WERI-Rb-1 (cell line): Measurements from ENCODE around the gene RFTN1.

Experiments used
- DNase-seq: peaks from one replicate; pipeline ENCODE4 v3.0.0-alpha.2; 2020
- H3K27ac ChIP-seq: fragments of 250-450 bp; sonication (Bioruptor Pico); 2 replicates; pipeline ENCODE4 v1.5.1; 2020; ENCODE audit warnings: mild to moderate bottlenecking, moderate library complexity
- H3K27me3 ChIP-seq: fragments of 250-450 bp; sonication (Bioruptor Pico); 2 replicates; pipeline ENCODE4 v1.5.1; 2021; ENCODE audit warnings: mild to moderate bottlenecking, low read depth, moderate library complexity; ENCODE audit not compliant: insufficient read depth, severe bottlenecking
- H3K36me3 ChIP-seq: fragments of 250-450 bp; sonication (Bioruptor Pico); 2 replicates; pipeline ENCODE4 v1.5.1; 2020; ENCODE audit warnings: mild to moderate bottlenecking, moderate library complexity
- H3K4me3 ChIP-seq: 2 replicates; pipeline ENCODE4 v1.5.1; 2011; ENCODE audit warnings: low read depth, mild to moderate bottlenecking, control low read depth, low read length
- H3K9me3 ChIP-seq: fragments of 250-450 bp; sonication (Bioruptor Pico); 2 replicates; pipeline ENCODE4 v1.5.1; 2021; ENCODE audit warnings: mild to moderate bottlenecking, moderate library complexity; ENCODE audit not compliant: severe bottlenecking
- CTCF ChIP-seq: IDR thresholded peaks from 2 replicates; pipeline ENCODE4 v1.5.1; 2011; ENCODE audit warnings: low read depth, mild to moderate bottlenecking, control low read depth, inconsistent platforms, low read length

The RFTN1 gene

GRCh38 chr3:16437640-16438039 lies 75.9 kb downstream of the RFTN1 start:
- Histone ChIP-seq H3K27me3 (no peaks in the 10 kb centered on the region), H3K4me3 (no peak overlapping the region), H3K9me3 (no peaks in the 10 kb centered on the region), H3K36me3 (no peaks in the 10 kb centered on the region), H3K27ac (no peak overlapping the region)
- DNase-seq: no peak
- no peak for TF ChIP-seq CTCF

GRCh38 chr3:16433701-16434151 lies 79.8 kb downstream of the RFTN1 start:
- TF ChIP-seq CTCF: no peak
- H3K27me3 ChIP-seq: no peaks in the 10 kb centered on the region
- no peak overlapping the region for H3K27ac ChIP-seq
- no peak for DNase-seq
- H3K9me3 ChIP-seq: no peaks in the 10 kb centered on the region
- no peaks in the 10 kb centered on the region for H3K36me3 ChIP-seq
- H3K4me3 ChIP-seq: no peak overlapping the region

- TF ChIP-seq CTCF: no peak
Measured at GRCh38 chr3:16432714-16433113, 80.8 kb downstream of the RFTN1 start.

GRCh38 chr3:16430717-16431630 lies 82.5 kb downstream of the RFTN1 start:
- no peak for TF ChIP-seq CTCF
- Histone ChIP-seq H3K9me3 (no peaks in the 10 kb centered on the region), H3K4me3 (no peak overlapping the region), H3K27ac (no peak overlapping the region), H3K27me3 (no peaks in the 10 kb centered on the region), H3K36me3 (no peaks in the 10 kb centered on the region)
- DNase-seq: no peak

More at GRCh38 chr3:16432714-16433113, 80.8 kb downstream of the RFTN1 start:
- H3K9me3 ChIP-seq: no peaks in the 10 kb centered on the region
- no peaks in the 10 kb centered on the region for H3K27me3 ChIP-seq
- H3K4me3 ChIP-seq: no peak overlapping the region
- no peaks in the 10 kb centered on the region for H3K36me3 ChIP-seq
- DNase-seq: no peak
- no peak overlapping the region for H3K27ac ChIP-seq

- no peaks in the 10 kb centered on the region for H3K9me3 ChIP-seq
- H3K27ac ChIP-seq: no peak overlapping the region
- no peaks in the 10 kb centered on the region for H3K36me3 ChIP-seq
- DNase-seq: no peak
- H3K4me3 ChIP-seq: no peak overlapping the region
- no peaks in the 10 kb centered on the region for H3K27me3 ChIP-seq
- no peak for TF ChIP-seq CTCF
Measured at GRCh38 chr3:16429086-16429485, 84.4 kb downstream of the RFTN1 start.
